DND-41 (cell line): ENCODE measurements around the gene PROZ.

Experiments used
- ATAC-seq: fragments of 200-7000 bp; cut with Tn5 transposase; 3 replicates; pipeline ENCODE4 v1.9.1; 2021; ENCODE audit warnings: low read depth; ENCODE audit not compliant: insufficient read depth
- DNase-seq: peaks from one replicate; pipeline ENCODE4 v3.0.0-alpha.2; 2020
- H2AFZ ChIP-seq: 2 replicates; pipeline ENCODE4 v1.6.0; 2012; ENCODE audit warnings: low read depth, low read length
- H3K27ac ChIP-seq: 2 replicates; pipeline ENCODE4 v1.5.1; 2012; ENCODE audit warnings: low read length, inconsistent platforms
- H3K27me3 ChIP-seq: fragments of 200-600 bp; sonication (generic); 2 replicates; pipeline ENCODE4 v1.6.0; 2012; ENCODE audit warnings: low read length, mild to moderate bottlenecking, inconsistent platforms; ENCODE audit not compliant: insufficient read depth, poor library complexity
- H3K36me3 ChIP-seq: 2 replicates; pipeline ENCODE4 v1.5.1; 2012; ENCODE audit warnings: low read length, inconsistent platforms; ENCODE audit not compliant: insufficient read depth
- H3K4me1 ChIP-seq: 2 replicates; pipeline ENCODE4 v1.5.1; 2012; ENCODE audit warnings: mild to moderate bottlenecking, low read length; ENCODE audit not compliant: insufficient read depth
- H3K4me2 ChIP-seq: 2 replicates; pipeline ENCODE4 v1.6.0; 2012; ENCODE audit warnings: mild to moderate bottlenecking, moderate library complexity, low read length, inconsistent platforms; ENCODE audit not compliant: insufficient read depth
- H3K4me3 ChIP-seq, 2 experiments: fragments of 200-600 bp in 1 of 2; shearing (Covaris generic) in 1 of 2; 2 replicates each; pipeline ENCODE4 v1.5.1; 2012 to 2016; ENCODE audit warnings: inconsistent platforms in 2 of 2, low read length in 2 of 2, mild to moderate bottlenecking in 2 of 2, low read depth in 1 of 2, moderate library complexity in 1 of 2
- H3K79me2 ChIP-seq: 2 replicates; pipeline ENCODE4 v1.6.0; 2012; ENCODE audit warnings: low read length, inconsistent platforms; ENCODE audit not compliant: insufficient read depth
- H3K9ac ChIP-seq: 2 replicates; pipeline ENCODE4 v1.6.0; 2012; ENCODE audit warnings: low read depth, mild to moderate bottlenecking, inconsistent platforms, low read length, moderate library complexity
- H3K9me3 ChIP-seq: 2 replicates; pipeline ENCODE4 v1.5.1; 2012; ENCODE audit warnings: low read length, moderate library complexity, mild to moderate bottlenecking, inconsistent platforms; ENCODE audit not compliant: insufficient read depth, severe bottlenecking
- H4K20me1 ChIP-seq: 2 replicates; pipeline ENCODE4 v1.6.0; 2012; ENCODE audit warnings: low read length; ENCODE audit not compliant: insufficient read depth
- EZH2 ChIP-seq: IDR thresholded peaks from 3 replicates; pipeline ENCODE4 v1.6.1; 2012; ENCODE audit warnings: borderline replicate concordance, low read depth, mild to moderate bottlenecking, moderate library complexity, low read length, inconsistent platforms; ENCODE audit not compliant: severe bottlenecking
- TF ChIP-seq, protein P1 (sequence below): IDR thresholded peaks from 2 replicates; pipeline ENCODE4 v1.5.1; 2012; ENCODE audit warnings: borderline replicate concordance, low read length, moderate library complexity, mild to moderate bottlenecking; ENCODE audit not compliant: poor library complexity, severe bottlenecking; ENCODE audit errors: extremely low read depth

The PROZ gene

DNA sequence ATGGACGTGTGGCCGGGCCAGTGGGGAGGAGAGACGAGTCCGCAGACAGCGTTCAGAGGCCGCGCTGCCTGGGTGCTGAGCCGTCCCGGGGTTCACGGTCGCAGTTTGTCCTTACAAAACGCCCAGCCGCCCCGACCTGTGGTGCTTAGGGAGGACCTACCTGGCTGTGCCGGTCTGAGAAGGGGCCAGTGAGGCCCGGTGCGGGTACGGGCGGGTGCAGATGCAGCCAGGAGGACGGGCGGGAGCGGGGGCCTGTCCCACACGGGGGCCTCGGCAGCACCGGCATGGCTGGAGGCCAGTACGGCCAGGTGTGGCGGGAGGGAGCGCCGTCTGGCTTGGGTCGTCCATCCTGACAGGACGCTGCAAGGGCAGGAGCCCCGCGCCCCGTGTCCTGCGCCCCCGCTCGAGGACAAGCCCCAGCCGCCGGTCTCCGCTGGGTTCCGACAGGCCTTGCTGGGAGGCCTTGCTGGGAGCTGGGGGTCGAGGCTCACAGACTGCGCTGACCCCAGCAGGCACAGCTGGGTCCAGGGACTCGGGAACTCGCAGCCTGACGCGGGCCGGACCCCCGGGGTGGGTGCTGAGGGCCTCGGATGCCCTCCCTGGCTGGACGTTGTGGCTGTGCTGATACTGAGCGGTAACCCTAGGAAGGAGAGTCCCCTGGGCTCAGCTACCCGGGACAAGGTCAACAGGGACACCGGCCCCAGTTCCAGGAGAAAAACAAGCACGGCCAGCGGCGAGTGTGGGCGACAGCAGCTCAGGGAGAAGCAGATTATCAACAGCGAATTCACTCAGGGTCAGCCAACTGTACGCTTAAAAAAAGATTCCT lies 5.3 kb upstream of the PROZ start:
- DNase-seq (peak; percentile 9), ATAC-seq (peak; percentile 41)
- H3K9me3 ChIP-seq, result no peaks in the 10 kb centered on the region
- H3K27me3 ChIP-seq, result no peaks in the 10 kb centered on the region
- H3K36me3 ChIP-seq, result no peaks in the 10 kb centered on the region
- no peaks in the 10 kb centered on the region for H3K79me2 ChIP-seq
- H3K4me1 ChIP-seq, result peaks cover 23% of the 10 kb centered on the region
- TF ChIP-seq EZH2, result no peak
- TF ChIP-seq, protein P1, sequence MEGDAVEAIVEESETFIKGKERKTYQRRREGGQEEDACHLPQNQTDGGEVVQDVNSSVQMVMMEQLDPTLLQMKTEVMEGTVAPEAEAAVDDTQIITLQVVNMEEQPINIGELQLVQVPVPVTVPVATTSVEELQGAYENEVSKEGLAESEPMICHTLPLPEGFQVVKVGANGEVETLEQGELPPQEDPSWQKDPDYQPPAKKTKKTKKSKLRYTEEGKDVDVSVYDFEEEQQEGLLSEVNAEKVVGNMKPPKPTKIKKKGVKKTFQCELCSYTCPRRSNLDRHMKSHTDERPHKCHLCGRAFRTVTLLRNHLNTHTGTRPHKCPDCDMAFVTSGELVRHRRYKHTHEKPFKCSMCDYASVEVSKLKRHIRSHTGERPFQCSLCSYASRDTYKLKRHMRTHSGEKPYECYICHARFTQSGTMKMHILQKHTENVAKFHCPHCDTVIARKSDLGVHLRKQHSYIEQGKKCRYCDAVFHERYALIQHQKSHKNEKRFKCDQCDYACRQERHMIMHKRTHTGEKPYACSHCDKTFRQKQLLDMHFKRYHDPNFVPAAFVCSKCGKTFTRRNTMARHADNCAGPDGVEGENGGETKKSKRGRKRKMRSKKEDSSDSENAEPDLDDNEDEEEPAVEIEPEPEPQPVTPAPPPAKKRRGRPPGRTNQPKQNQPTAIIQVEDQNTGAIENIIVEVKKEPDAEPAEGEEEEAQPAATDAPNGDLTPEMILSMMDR, result no peak
- no peaks in the 10 kb centered on the region; the same call in 1 of the 2 replicates for H4K20me1 ChIP-seq
- H3K27ac ChIP-seq, result peak overlapping the region; percentile 48
- H3K4me2 ChIP-seq, result peak overlapping the region; percentile 85
- peak overlapping the region in 1 of 2 experiments; percentile 53; a peak in 2 of 4 replicates for H3K4me3 ChIP-seq
- peak overlapping the region; percentile 93 for H2AFZ ChIP-seq
- peak overlapping the region; percentile 50 for H3K9ac ChIP-seq

DNA sequence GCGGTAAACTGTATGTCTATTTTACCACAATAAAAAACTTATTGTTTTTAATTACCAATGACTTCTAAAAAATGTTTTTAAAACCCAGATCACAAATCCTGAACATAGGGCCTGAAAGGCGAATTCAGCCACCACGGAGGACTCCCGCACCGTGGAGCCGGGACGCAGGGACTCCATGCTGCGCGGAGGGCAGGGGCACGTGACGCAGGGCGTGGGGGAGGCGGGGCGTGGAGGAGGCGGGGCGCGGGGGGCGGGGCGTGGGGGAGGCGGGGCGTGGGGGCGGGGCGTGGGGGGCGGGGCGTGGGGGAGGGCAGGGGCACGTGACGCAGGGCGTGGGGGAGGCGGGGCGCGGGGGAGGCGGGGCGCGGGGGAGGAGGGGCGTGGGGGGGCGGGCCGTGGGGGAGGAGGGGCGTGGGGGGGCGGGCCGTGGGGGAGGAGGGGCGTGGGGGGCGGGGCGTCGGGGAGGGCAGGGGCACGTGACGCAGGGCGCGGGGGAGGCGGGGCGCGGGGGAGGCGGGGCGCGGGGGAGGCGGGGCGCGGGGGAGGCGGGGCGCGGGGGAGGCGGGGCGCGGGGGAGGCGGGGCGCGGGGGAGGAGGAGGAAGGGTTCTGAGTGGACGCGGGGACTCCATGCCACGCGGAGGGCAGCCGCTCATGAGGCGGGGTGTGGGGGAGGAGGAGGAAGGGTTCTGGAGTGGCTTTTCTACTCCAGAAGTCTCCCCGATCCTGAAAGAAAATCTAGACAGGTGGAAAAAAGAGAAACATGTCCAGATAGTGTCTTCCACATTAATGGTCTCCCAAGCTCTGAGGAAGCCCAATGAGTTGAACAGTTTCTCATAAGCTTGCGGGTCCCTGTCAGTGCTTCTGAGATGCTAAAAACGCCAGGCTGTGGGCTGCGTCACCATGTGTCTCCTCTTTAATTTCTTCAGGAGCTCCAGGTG lies 4.4 kb upstream of the PROZ start:
- H3K79me2 ChIP-seq, result no peaks in the 10 kb centered on the region
- H3K9me3 ChIP-seq, result no peaks in the 10 kb centered on the region
- ATAC-seq (peak; percentile 82), DNase-seq (peak; percentile 74)
- no peak for TF ChIP-seq EZH2
- TF ChIP-seq, protein P1, result no peak
- no peaks in the 10 kb centered on the region for H3K36me3 ChIP-seq
- peak overlapping the region; percentile 52 for H3K9ac ChIP-seq
- H4K20me1 ChIP-seq, result no peaks in the 10 kb centered on the region; the same call in 1 of the 2 replicates
- no peaks in the 10 kb centered on the region for H3K27me3 ChIP-seq
- peaks cover 23% of the 10 kb centered on the region for H3K4me1 ChIP-seq
- peak overlapping the region; percentile 89 for H3K4me2 ChIP-seq
- peak overlapping the region; percentile 65 for H3K27ac ChIP-seq
- peak overlapping the region; percentile 20 to 61; a peak in 3 of 4 replicates for H3K4me3 ChIP-seq
- peak overlapping the region; percentile 93 for H2AFZ ChIP-seq

DNA sequence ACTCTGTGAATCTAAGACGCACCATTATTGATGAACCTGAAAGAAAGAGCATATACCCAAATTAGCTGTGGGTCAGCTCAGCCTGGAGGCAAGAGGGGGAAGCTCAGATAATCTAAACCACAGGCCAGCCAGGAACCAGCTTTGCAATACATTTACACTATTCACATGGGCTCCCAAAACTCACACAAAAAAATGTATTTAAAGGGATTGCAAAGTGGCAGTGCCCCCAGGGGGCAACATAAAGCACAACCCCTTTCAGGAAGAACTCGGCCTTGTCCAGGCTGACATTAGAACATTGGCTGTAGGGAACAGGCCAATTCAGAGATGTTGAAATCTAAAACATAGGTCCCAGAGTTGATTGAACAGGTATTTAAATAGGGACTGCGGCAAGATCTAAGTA lies 3.2 kb upstream of the PROZ start:
- Histone ChIP-seq H3K4me3 (no peak overlapping the region), H3K27me3 (no peaks in the 10 kb centered on the region), H2AFZ (peak overlapping the region; percentile 51; the same call in 1 of the 2 replicates), H3K36me3 (no peaks in the 10 kb centered on the region), H3K79me2 (no peaks in the 10 kb centered on the region), H3K9me3 (no peaks in the 10 kb centered on the region), H3K9ac (peak overlapping the region; percentile 52; the same call in 1 of the 2 replicates), H3K4me1 (peaks cover 23% of the 10 kb centered on the region), H4K20me1 (no peaks in the 10 kb centered on the region), H3K4me2 (no peak overlapping the region), H3K27ac (no peak overlapping the region)
- DNase-seq (no peak), ATAC-seq (no peak)
- no peak for TF ChIP-seq EZH2
- TF ChIP-seq, protein P1, result no peak
